Left ventricle myocardium superior (tissue), 1 donor: ENCODE measurements around the gene DENND5A. TPM values are rescaled to one million over a fixed set of nuclear protein-coding genes. Genes with fewer than 3 reads are reported as not detected.

Experiments used
- ATAC-seq: fragments of 200-7000 bp; cut with Tn5 transposase; one replicate; pipeline ENCODE4 v1.9.1; 2020; ENCODE audit warnings: mild to moderate bottlenecking, moderate library complexity
- DNase-seq: peaks from one replicate; pipeline ENCODE4 v3.0.0-alpha.2; 2020
- intact Hi-C: fragments of 100-400 bp; cut with micrococcal nuclease; formaldehyde crosslinking; loops from one replicate; pipeline ENCODE4 v1.11.0; 2022
- long read RNA-seq: library from polyadenylated mRNA; unstranded; transcript quantifications from one replicate; pipeline ENCODE4 v2.0.0, GENCODE V29; 2021
- total RNA-seq: library from RNA; stranded (reverse); fragmentation: NEBNext Ultra II Directional; extraction: Animal tissue kit (Norgen Biotek cat#: 25700); gene quantifications from one replicate; pipeline ENCODE4 v1.2.1, GENCODE V29; 2021
- donor health status: DM: no; HTN: yes; CAD: no; lungs with severe emphysema.

The DENND5A gene
- 121 TPM for total RNA-seq
- long read RNA-seq, full-length matches to known transcripts, result 27 of 87 reads
- long read RNA-seq, partial matches to known transcripts, result 55 of 87 reads
- long read RNA-seq, other reads (novel, unspliced or antisense), result 5 of 87 reads

DNA sequence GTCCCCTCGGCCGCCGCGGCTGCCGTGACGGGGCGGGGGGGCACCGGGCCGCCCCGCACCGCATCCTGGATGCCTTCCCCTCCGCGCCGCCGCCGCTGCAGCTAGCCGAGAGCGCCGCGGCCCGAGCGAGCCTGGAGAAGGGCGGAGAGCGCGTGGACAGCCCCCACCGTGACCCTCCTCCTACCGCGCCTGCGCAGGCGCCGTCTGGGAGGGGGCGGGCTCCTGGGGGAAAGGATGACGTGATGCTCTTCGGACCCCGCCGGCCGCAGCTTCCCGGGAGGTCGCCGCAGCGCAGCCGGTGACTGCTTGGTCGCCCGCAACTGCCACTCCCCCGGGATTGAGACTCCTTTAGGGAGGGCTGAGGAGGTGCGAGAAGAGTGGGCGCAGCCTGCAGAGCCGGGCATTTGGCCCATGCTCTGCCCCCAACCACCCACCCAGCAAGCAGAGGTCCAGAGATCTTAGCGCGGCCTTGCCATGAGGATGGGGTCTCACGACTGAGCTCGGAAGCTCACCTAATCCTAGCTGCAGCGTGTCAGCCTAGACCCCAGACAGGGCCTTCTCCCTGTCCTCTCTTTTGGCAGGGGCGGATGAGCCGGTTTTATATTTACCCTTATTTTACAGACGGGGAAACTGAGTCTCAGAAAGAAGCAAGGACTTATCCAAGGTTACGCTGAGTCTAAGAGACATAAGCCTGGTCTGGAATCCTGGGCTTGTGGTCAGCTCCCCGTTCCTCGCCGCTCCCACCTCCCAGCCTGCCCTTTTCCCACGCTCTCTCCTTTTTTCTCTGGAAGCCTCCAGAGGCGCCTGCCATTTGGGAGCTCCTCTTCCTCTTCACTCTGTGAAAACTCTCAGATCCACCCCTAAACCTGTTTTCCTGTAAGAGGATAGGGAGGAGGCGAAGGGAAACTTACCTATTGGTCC lies at the start of gene DENND5A:
TSS of gene DENND5A (minus strand) at position 140 of the 921 bp plus-strand sequence. CDS start 281 bp downstream, outside the sequence.
- ATAC-seq (peak; percentile 92), DNase-seq (peak; percentile 93)
- intact Hi-C loops, result no loop called here

DNA sequence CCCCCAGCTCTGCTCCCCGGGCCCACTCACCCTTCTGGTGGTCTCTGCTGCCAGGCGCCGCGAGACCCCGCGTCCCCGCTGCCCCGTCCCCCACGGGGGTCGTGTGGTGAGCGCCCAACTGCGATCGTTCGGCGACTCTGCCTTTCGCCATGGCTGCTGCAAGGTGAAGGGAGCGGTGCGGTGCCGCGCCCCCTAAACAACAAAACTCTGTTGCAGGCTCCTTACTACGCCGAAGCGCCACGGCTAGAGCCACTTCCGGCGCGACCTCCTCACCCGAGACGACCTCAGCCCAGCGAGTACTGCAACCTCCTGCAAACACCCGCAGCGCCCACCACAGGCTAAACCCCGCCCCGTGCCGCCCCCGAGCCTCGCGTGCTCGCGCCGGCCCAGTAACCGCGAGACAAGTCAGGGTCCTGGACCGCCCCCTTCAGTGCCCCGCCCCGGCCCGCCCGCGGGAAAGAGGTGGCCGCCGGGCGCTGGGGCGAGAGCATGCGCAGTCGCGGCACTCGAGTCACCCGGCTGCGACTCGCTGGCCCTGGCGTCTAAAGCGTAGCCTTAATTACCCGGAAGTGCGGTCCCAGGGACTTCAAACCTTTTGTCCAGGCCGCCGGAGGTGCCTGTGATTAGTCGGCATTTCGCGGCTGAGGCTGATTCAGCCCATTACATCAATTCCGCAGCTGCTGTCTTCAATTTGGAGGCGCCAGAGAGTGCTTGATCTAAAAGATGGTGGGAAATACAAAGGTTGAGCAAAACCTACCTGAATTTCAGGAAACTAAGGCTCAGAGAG lies 49.3 kb upstream of the DENND5A start, which contains the start of gene TMEM41B:
TSS of gene TMEM41B (minus strand) at position 303 of the 787 bp plus-strand sequence. CDS start at position 151, 152 bp downstream.
- intact Hi-C loops, result no loop called here
- ATAC-seq, result peak; percentile 99

DNA sequence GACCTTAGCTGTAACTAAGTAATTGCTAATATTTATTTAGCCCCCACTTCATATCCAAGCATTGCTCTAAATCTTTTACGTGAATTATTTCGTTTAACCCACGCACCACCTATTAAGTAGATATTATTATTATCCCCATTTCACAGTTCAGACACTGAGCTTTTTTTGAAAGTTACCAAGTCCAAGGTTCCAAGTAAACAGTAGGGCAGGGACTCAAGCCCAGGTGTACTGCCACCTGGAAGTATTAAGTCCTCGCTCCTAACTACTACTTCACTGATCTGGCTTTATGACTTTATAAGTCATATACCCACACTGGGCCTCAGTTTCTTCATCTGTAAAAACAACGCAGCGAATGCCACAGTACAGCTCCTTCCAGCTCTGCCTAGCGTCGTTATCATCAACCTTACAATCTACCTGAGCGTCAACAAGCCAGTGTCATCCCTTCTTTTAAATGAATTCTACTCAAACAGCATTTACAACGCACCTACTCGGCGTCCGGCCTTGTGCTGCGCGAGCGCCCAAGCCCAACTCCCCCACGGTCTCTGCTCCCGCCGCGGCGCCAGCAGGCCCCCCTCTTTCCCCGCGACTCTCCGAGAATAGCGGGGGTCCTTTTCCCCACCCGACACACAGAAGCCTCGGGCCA lies 48.6 kb upstream of the DENND5A start:
- peak; percentile 41 for ATAC-seq
- intact Hi-C loops, result no loop called here
- peak; percentile 52 for DNase-seq

More for the DNA sequence above, 49.3 kb upstream of the DENND5A start, which contains the start of gene TMEM41B:
- DNase-seq, result peak; percentile 99

GRCh38 chr11:9310485-9311090 lies 45.4 kb upstream of the DENND5A start:
- intact Hi-C loops, result no loop called here
- DNase-seq, result no peak

DNA sequence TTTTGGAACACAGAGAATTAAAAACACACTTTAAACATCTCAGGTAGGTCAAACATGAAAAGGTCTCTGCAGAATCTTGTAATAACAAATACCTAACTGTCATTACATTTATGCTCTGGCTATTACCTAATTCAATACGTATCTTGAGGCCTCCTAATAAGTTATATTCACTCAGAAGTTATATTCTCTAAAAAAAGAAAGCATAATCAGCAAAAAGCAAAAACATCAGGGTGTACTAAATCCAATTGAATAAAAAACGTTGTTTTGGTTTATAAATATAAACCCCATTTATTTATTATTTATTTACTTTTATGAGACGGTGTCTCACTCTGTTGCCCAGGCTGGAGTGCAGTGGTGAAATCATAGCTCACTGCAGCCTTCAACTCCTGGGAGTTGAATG lies 39.0 kb upstream of the DENND5A start:
- DNase-seq (no peak), ATAC-seq (no peak)
- intact Hi-C loops, result no loop called here

More at GRCh38 chr11:9310485-9311090, 45.4 kb upstream of the DENND5A start:
- ATAC-seq, result no peak

- ATAC-seq (no peak), DNase-seq (no peak)
- intact Hi-C loops, result no loop called here
Measured at GRCh38 chr11:9302448-9302847, 37.3 kb upstream of the DENND5A start.

- intact Hi-C loops, result no loop called here
- ATAC-seq (no peak), DNase-seq (no peak)
Measured at GRCh38 chr11:9301720-9302119, 36.6 kb upstream of the DENND5A start.

DNA sequence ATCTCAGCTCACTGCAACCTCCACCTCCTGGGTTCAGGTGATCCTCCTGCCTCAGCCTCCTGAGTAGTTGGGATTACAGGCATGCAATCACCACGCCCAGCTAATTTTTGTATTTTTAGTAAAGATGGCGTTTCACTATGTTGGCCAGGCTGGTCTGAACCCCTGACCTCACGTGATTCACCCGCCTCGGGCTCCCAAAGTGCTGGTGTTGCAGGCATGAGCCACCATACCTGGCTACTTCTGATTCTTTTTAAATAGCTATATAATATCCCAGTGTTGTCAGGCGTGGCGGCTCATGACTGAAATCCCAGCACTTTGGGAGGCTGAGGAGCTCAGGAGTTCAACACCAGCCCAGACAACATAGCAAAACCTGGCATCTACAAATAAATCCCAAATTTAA lies 28.5 kb upstream of the DENND5A start:
- no peak for ATAC-seq
- no peak for DNase-seq
- intact Hi-C loops, result no loop called here

GRCh38 chr11:9285850-9286587 lies 20.9 kb upstream of the DENND5A start:
- peak; percentile 97 for ATAC-seq

DNA sequence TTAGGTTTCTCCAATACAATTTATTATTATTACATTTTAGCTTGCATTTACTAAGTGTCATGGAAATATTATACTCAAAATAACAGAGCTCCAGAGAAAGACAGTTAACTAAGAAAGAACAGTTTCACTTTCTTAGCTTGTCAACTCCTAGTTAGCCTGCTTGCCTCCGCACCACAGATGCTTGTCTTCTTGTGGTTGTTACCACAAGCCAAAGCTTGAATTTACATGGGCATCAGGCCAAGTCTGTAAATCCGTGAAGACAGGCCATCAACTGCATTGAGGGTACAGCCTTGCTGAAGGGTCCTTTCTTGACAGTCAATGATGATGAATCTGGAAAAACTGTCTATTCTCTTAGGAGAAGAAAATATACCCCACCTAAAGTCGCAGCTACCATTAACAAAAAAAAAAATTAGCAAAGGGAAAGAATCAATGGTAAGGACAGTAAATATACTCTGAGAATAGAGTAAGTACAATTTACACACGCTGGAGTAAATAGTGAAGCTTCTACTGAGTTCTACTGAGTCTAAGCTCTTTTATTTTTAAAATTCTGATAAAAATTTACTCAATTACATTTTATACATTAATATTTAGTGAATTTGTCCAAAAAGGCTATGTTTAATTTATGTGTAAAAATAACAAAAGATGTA lies 15.6 kb upstream of the DENND5A start:
- intact Hi-C loops, result no loop called here
- DNase-seq (no peak), ATAC-seq (peak; percentile 42)

More at GRCh38 chr11:9285850-9286587, 20.9 kb upstream of the DENND5A start:
- intact Hi-C loops, result no loop called here
- DNase-seq, result no peak

DNA sequence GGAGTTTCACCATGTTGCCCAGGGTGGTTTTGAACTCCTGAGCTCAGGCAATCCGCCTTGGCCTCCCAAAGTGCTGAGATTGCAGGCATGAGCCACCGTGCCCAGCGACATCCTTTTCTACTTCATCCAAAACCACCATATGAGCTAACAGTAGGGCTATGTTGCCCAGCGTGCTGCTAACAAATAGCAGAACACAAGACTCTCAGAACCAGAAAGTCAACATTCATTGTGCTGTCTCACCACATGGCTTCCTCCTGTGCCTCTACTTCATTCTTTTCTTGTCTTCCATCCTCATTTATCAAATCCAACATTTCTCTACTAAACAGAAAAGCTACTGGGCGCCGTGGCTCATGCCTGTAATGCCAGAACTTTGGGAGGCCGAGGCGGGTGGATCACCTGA lies 12.0 kb upstream of the DENND5A start:
- ATAC-seq (no peak), DNase-seq (no peak)
- intact Hi-C loops, result no loop called here

DNA sequence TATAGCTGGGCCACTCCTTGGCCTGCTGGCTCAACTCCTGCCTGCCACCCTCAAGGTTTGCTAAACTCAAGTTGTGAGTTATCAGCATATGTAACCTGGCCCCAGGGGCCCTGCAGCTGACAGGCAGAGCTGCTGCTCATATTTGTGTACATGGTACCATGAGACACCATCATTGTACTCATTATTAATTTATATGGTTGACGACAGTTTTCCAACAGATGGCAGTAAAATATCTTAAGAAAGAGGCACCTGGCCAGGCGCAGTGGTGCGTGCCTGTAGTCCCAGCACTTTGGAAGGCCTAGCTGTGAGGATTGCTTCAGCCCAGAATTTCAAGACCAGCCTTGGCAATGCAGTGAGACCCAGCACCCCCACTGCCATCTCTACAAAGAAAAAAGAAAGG lies 11.4 kb upstream of the DENND5A start:
- DNase-seq, result no peak
- intact Hi-C loops, result no loop called here
- ATAC-seq, result no peak

DNA sequence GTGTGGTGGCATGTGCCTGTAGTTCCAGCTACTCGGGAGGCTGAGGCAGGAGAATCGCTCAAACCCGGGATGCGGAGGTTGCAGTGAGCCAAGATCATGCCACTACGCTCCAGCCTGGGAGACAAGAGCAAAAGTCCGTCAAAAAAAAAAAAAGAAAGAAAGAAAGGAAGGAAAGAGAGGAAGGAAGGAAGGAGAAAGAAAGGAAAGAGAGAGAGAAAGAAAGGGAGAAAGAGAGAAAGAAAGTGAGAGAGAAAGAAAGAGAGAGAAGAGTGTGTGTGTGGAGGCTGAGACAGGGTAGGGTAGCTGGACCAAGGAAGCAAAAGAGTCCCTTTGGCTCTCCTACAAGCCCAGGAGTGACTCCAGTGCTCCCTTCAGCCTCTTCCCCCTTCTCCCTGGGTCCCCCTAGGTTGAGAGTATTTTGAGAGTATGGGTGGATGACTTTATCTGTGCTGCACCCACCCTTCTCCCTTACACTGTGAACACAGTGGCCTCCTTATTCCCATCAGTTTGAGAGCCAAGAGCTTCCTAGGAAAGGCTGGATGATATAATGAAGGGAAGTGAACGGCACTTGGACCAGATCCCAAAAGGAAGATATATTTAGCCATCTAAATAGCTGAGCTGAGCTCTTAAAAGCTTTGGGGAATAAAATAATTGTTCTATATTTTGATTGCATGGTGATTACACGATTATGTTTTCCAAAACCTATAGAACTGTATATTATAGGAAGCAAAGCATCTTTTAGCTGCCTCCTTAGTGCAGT lies 9.5 kb upstream of the DENND5A start:
- peak; percentile 80 for ATAC-seq

DNA sequence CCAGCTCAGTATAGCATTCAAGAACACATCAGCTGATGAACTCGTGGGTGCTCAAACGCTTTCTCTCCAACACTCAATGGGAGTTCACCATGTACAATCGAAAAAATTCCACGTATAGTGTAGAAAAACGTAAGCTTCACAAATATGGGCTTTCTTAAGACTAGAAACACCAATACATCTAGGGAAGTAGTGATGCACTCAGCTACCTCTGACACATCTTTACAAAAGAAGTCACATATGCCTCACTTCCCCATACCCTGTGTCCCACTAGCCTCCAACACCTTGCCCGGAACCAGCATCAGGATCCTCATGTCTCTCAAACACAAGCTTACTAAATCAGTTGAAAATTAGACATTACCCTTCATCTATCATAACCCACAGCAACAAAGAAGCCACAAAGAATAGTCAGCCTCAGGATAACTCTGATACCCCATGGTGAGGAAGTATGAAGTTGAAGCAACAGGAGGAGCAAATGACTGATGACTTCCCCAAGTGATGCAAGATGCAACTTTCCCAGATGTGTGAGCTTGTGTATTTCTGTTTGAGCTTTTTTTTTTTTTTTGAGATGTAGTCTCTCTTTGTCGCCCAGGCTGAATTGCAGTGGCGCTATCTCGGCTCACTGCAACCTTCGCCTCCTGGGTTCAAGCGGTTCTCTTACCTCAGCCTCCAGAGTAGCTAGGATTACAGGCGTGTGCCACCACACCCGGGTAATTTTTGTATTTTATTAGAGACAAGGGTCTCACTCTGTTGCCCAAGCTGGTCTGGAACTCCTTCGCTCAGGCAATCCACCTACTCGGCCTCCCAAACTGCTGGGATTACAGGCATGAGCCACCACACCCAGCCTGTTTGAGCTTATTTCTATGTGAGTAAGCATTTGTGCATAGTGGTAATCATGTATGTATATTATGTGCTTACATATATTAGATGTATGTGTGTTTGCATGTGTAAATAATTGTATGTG lies 8.5 kb upstream of the DENND5A start:
- no peak for ATAC-seq
- intact Hi-C loops, result no loop called here
- no peak for DNase-seq

More for the DNA sequence above, 9.5 kb upstream of the DENND5A start:
- DNase-seq, result no peak
- intact Hi-C loops, result no loop called here

- ATAC-seq (no peak), DNase-seq (no peak)
- intact Hi-C loops, result no loop called here
Measured at GRCh38 chr11:9269492-9270013, 4.4 kb upstream of the DENND5A start.

DNA sequence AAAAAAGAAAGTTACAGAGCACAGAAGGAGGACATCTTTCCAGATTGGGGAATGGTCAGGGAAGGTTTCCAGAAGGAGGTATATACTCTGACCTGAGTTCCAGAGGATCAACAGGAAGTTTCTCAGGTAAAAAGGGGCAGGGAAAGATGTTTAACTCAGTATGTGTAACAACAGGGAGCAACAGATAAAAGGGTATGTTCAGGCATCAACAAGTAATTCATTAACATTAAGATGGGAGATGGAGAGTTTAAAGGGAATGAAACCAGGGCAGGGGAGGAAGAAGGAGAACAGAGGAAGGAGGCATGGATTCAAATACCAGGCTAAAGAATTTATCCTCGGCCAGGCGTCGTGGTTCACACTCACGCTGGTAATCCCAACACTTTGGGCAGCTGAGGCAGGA lies 2.5 kb upstream of the DENND5A start:
- ATAC-seq (no peak), DNase-seq (no peak)
- intact Hi-C loops, result no loop called here
